OCI-LY7 (cell line): ENCODE measurements around the gene DPPA4. TPM values are rescaled to one million over a fixed set of nuclear protein-coding genes. Genes with fewer than 3 reads are reported as not detected.

Source experiments
- BruUV-seq: library from RNA; stranded (reverse); fragments of 400-500 nt; replicated peaks from 2 replicates; lab custom pipeline; 2021; lab: Mats Ljungman, UMichigan
- CTCF ChIA-PET: fragments of 300-600 bp; sonication (Branson Sonifier 250); formaldehyde crosslinking; loops from one replicate; lab custom pipeline; 2022; ENCODE audit warnings: antibody characterized with exemption; ENCODE audit not compliant: unreplicated experiment; lab: Charles Lee
- POLR2A ChIA-PET: fragments of 300-600 bp; sonication (Branson Sonifier 250); formaldehyde crosslinking; loops from one replicate; lab custom pipeline; 2022; ENCODE audit warnings: antibody characterized with exemption; lab: Charles Lee
- DNase-seq: peaks from one replicate; pipeline ENCODE4 v3.0.0-alpha.2; 2015; ENCODE audit warnings: low spot score
- H2AFZ ChIP-seq: fragments of 200-600 bp; sonication (generic), shearing (Covaris generic); 2 replicates; pipeline ENCODE4 v1.6.1; 2014; ENCODE audit warnings: mild to moderate bottlenecking, antibody characterized with exemption, low read length, moderate library complexity
- H3K27ac ChIP-seq: fragments of 200-600 bp; sonication (generic); 2 replicates; pipeline ENCODE4 v1.5.1; 2014; ENCODE audit warnings: mixed run types, low read depth, mild to moderate bottlenecking, moderate library complexity, low read length, inconsistent platforms; ENCODE audit not compliant: poor library complexity, severe bottlenecking
- H3K36me3 ChIP-seq: fragments of 200-600 bp; sonication (generic); 2 replicates; pipeline ENCODE4 v1.6.1; 2014; ENCODE audit warnings: mild to moderate bottlenecking, antibody characterized with exemption, low read length, moderate library complexity, mixed read lengths; ENCODE audit not compliant: insufficient read depth
- H3K4me1 ChIP-seq: fragments of 200-600 bp; sonication (generic); 2 replicates; pipeline ENCODE4 v1.5.1; 2014; ENCODE audit warnings: mild to moderate bottlenecking, low read length; ENCODE audit not compliant: insufficient read depth, poor library complexity, severe bottlenecking
- H3K4me2 ChIP-seq: fragments of 200-600 bp; sonication (generic); 2 replicates; pipeline ENCODE4 v1.6.1; 2014; ENCODE audit warnings: mild to moderate bottlenecking, low read length
- H3K4me3 ChIP-seq: fragments of 200-600 bp; sonication (generic); 2 replicates; pipeline ENCODE4 v1.5.1; 2014; ENCODE audit warnings: mild to moderate bottlenecking, low read depth, low read length; ENCODE audit not compliant: poor library complexity, severe bottlenecking
- H3K79me2 ChIP-seq: fragments of 200-600 bp; sonication (generic); 2 replicates; pipeline ENCODE4 v1.6.1; 2016; ENCODE audit warnings: low read depth, mild to moderate bottlenecking, low read length, moderate library complexity, mixed read lengths; ENCODE audit not compliant: insufficient read depth
- H3K9me2 ChIP-seq: fragments of 200-600 bp; sonication (generic); 2 replicates; pipeline ENCODE4 v1.6.1; 2016; ENCODE audit warnings: mild to moderate bottlenecking, low read length, mixed read lengths; ENCODE audit not compliant: insufficient read depth
- H3K9me3 ChIP-seq: fragments of 200-600 bp; sonication (generic); 2 replicates; pipeline ENCODE4 v1.6.1; 2014; ENCODE audit warnings: mild to moderate bottlenecking, mixed run types, low read length, mixed read lengths
- H4K20me1 ChIP-seq: fragments of 200-600 bp; sonication (generic); 2 replicates; pipeline ENCODE4 v1.6.1; 2014; ENCODE audit warnings: mild to moderate bottlenecking, antibody characterized with exemption, low read length, moderate library complexity, mixed read lengths; ENCODE audit not compliant: insufficient read depth
- CTCF ChIP-seq: fragments of 200-600 bp; sonication (generic); conservative IDR thresholded peaks from 2 replicates; pipeline ENCODE4 v1.5.1; 2014; ENCODE audit warnings: mild to moderate bottlenecking, antibody characterized with exemption, low read length, moderate library complexity, mixed read lengths
- EZH2phosphoT487 ChIP-seq: fragments of 200-600 bp; sonication (generic); IDR thresholded peaks from 2 replicates; pipeline ENCODE4 v1.6.1; 2018; ENCODE audit warnings: low read depth, borderline replicate concordance, mild to moderate bottlenecking, mixed run types, antibody characterized with exemption, low read length, moderate library complexity, mixed read lengths
- intact Hi-C: fragments of 100-400 bp; cut with micrococcal nuclease; formaldehyde crosslinking; loops from one replicate; pipeline ENCODE4 v1.10.0; 2022; ENCODE audit not compliant: unreplicated experiment
- total RNA-seq, 2 experiments: library from RNA; depleted of rRNA in 1 of 2; stranded (reverse); fragments of >200 nt in 1 of 2; shearing (Covaris generic) in 1 of 2; gene quantifications; 2 replicates each; pipeline ENCODE4 v1.2.3, GENCODE V29; 2014 to 2022

DPPA4 gene
- total RNA-seq, 2 experiments from 2014 or later, result not detected

GRCh38 chr3:109355625-109356441 is 18.5 kb upstream of the DPPA4 start:
- Histone ChIP-seq H3K4me3 (no peak overlapping the region), H3K9me2 (no peaks in the 10 kb centered on the region), H4K20me1 (no peaks in the 10 kb centered on the region), H3K27ac (no peak overlapping the region), H3K4me2 (no peak overlapping the region), H3K4me1 (no peaks in the 10 kb centered on the region), H3K36me3 (no peaks in the 10 kb centered on the region), H2AFZ (no peak overlapping the region), H3K9me3 (no peaks in the 10 kb centered on the region), H3K79me2 (no peaks in the 10 kb centered on the region)
- DNase-seq, result no peak
- CTCF ChIA-PET, result no interaction called here
- no TSS peak for BruUV-seq
- POLR2A ChIA-PET, result no interaction called here
- no peak for TF ChIP-seq CTCF
- no peak for TF ChIP-seq EZH2phosphoT487
- intact Hi-C loops, result no loop called here

DNA sequence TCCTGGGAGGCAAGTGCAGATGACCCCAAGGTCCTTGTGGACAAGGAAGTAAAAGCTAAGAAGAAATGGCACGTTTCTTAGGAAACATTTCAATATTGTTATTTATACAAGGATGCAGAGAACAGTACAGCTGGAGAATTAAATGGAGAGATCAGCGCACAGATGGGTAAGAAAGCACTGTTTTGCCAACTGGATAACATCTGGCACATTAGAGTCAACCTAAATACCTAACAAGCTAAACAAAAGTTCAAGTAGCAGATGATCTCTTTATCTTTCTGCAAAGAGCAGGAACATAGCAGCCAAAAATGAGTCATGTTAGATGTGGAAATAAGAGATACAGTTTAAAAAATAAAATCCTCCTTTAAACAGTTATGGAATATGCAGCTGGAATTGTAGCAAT is 15.7 kb upstream of the DPPA4 start:
- Histone ChIP-seq H3K36me3 (no peaks in the 10 kb centered on the region), H4K20me1 (no peaks in the 10 kb centered on the region), H2AFZ (no peak overlapping the region), H3K79me2 (no peaks in the 10 kb centered on the region), H3K4me1 (no peaks in the 10 kb centered on the region), H3K4me2 (no peak overlapping the region), H3K9me3 (no peaks in the 10 kb centered on the region), H3K27ac (no peak overlapping the region), H3K9me2 (no peaks in the 10 kb centered on the region), H3K4me3 (no peak overlapping the region)
- no peak for DNase-seq
- POLR2A ChIA-PET, result interaction anchor here (0.6 kb wide), 2 partner anchors 328 to 675 kb away, joined by 3 to 4 read pairs; no protein-coding TSS in a partner anchor
- TF ChIP-seq CTCF, result no peak
- no peak for TF ChIP-seq EZH2phosphoT487
- CTCF ChIA-PET, result no interaction called here
- intact Hi-C loops, result no loop called here
- no TSS peak for BruUV-seq

DNA sequence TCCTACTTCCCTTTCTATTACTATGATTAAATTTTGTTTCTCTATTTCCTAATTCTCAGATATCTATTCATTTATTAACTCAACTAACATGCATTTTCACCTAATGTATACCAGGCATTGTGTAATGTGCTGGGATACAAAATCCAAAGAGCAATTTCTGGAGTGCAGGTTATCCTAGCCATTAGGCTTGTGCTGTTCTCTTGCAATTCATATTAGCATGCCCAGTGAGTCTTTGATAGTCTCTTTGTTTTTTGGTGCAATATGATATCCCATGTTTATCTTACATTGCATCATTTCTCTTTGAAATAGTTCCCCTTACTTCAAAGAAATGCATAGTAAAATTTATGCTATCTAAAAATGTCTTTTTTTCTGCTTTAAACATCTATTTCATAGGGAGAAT is 13.9 kb upstream of the DPPA4 start:
- CTCF ChIA-PET, result no interaction called here
- no peak overlapping the region for H3K27ac ChIP-seq
- no peak overlapping the region for H3K4me3 ChIP-seq
- H3K9me2 ChIP-seq, result no peaks in the 10 kb centered on the region
- no peaks in the 10 kb centered on the region for H3K36me3 ChIP-seq
- no peak for TF ChIP-seq EZH2phosphoT487
- no peak for TF ChIP-seq CTCF
- no peaks in the 10 kb centered on the region for H4K20me1 ChIP-seq
- no peaks in the 10 kb centered on the region for H3K79me2 ChIP-seq
- H3K9me3 ChIP-seq, result no peaks in the 10 kb centered on the region
- intact Hi-C loops, result no loop called here
- DNase-seq, result no peak
- no peak overlapping the region for H3K4me2 ChIP-seq
- POLR2A ChIA-PET, result no interaction called here
- BruUV-seq, result no TSS peak
- H2AFZ ChIP-seq, result no peak overlapping the region
- H3K4me1 ChIP-seq, result no peaks in the 10 kb centered on the region
